Measurements from ENCODE around the gene RTN4R.
"Not testable (repeated sequence)": the region's sequence is repeated elsewhere in the genome, so short reads cannot be mapped to it uniquely, and the experiment has no call there.

RTN4R gene

GRCh38 chr22:20305230-20305893 is 37.2 kb upstream of the RTN4R start:
- DNase-seq = not testable (repeated sequence)

GRCh38 chr22:20304646-20305045 is 36.5 kb upstream of the RTN4R start:
- DNase-seq = no peak

GRCh38 chr22:20303229-20303534 is 35.1 kb upstream of the RTN4R start:
- DNase-seq = not testable (repeated sequence)

GRCh38 chr22:20302438-20303228 is 34.5 kb upstream of the RTN4R start:
- no peak for DNase-seq

- DNase-seq = peak; percentile 28
These were observed 31.6 kb upstream of the RTN4R start for GRCh38 chr22:20299746-20300136.

- DNase-seq = peak; percentile 84
These were observed 31.0 kb upstream of the RTN4R start for GRCh38 chr22:20298803-20299745.

- DNase-seq = no peak
These were observed 30.1 kb upstream of the RTN4R start for GRCh38 chr22:20298110-20298802.

- DNase-seq = no peak
These were observed 29.4 kb upstream of the RTN4R start for GRCh38 chr22:20297414-20298109.

GRCh38 chr22:20296598-20296997 is 28.5 kb upstream of the RTN4R start:
- peak; percentile 4 for DNase-seq

GRCh38 chr22:20295262-20296064 is 27.3 kb upstream of the RTN4R start:
- no peak for DNase-seq

- DNase-seq = no peak
These were observed 24.6 kb upstream of the RTN4R start for GRCh38 chr22:20292673-20293232.

- DNase-seq = no peak
These were observed 24.0 kb upstream of the RTN4R start for GRCh38 chr22:20292108-20292507.

GRCh38 chr22:20291604-20292063 is 23.5 kb upstream of the RTN4R start:
- no peak for DNase-seq

GRCh38 chr22:20291249-20291586 is 23.1 kb upstream of the RTN4R start:
- DNase-seq = no peak

- DNase-seq = no peak
These were observed 22.6 kb upstream of the RTN4R start for GRCh38 chr22:20290578-20291248.

GRCh38 chr22:20290045-20290392 is 21.9 kb upstream of the RTN4R start:
- DNase-seq = no peak

- DNase-seq = not testable (repeated sequence)
These were observed 21.3 kb upstream of the RTN4R start for GRCh38 chr22:20289182-20290044.

- not testable (repeated sequence) for DNase-seq
These were observed 18.8 kb upstream of the RTN4R start for GRCh38 chr22:20286784-20287423.

- DNase-seq = not testable (repeated sequence)
These were observed 18.2 kb upstream of the RTN4R start for GRCh38 chr22:20286312-20286660.

Data from MV-4-11 (cell line).